GM12878 (cell line): Measurements from ENCODE around the gene SERHL2.

Experiments
- CBFB ChIP-seq: IDR thresholded peaks from 2 replicates; pipeline ENCODE4 v1.6.1; 2016; ENCODE audit warnings: antibody characterized with exemption, low read depth
- CTCF ChIP-seq, 3 experiments: IDR thresholded peaks in 2 of 3; conservative IDR thresholded peaks in 1 of 3; 2 replicates each; pipeline ENCODE4 v1.5.1; 2011; ENCODE audit warnings: low read depth in 3 of 3, low read length in 3 of 3, mild to moderate bottlenecking in 3 of 3, control low read depth in 2 of 3, moderate library complexity in 2 of 3, inconsistent platforms in 1 of 3, mixed read lengths in 1 of 3; ENCODE audit not compliant: control insufficient read depth in 2 of 3, insufficient read depth in 1 of 3; ENCODE audit errors: extremely low read depth in 1 of 3
- KAT2A ChIP-seq: conservative IDR thresholded peaks from 2 replicates; pipeline ENCODE4 v1.6.1; 2011; ENCODE audit warnings: low read depth, low read length; ENCODE audit not compliant: control insufficient read depth
- MTA3 ChIP-seq: IDR thresholded peaks from 2 replicates; pipeline ENCODE4 v1.6.1; 2012; ENCODE audit warnings: low read length, inconsistent platforms, borderline replicate concordance
- NFYA ChIP-seq: IDR thresholded peaks from 2 replicates; pipeline ENCODE4 v1.6.1; 2011; ENCODE audit warnings: low read depth, mild to moderate bottlenecking, low read length, improper control_type of control experiment, borderline replicate concordance
- USF2 ChIP-seq: IDR thresholded peaks from 2 replicates; pipeline ENCODE4 v1.6.1; 2011; ENCODE audit warnings: low read depth, low read length, improper control_type of control experiment, borderline replicate concordance
- ZBTB33 ChIP-seq: fragments of 450-650 bp; IDR thresholded peaks from 2 replicates; pipeline ENCODE4 v1.6.1; 2017; ENCODE audit warnings: mild to moderate bottlenecking

- no peak for TF ChIP-seq USF2
- TF ChIP-seq NFYA = no peak
- TF ChIP-seq MTA3 = no peak
- TF ChIP-seq CBFB = no peak
- TF ChIP-seq CTCF (IDR thresholded peaks at IDR 0.05 in 2 of 3, conservative IDR thresholded peaks at IDR 0.05 in 1 of 3; ENCODE audit: control insufficient read depth in 2 of 3, extremely low read depth in 1 of 3, insufficient read depth in 1 of 3, low read depth in 3 of 3, low read length in 3 of 3) = no peak
- TF ChIP-seq ZBTB33 = no peak
- TF ChIP-seq KAT2A = no peak
Observed at GRCh38 chr22:42608136-42608822, 54.5 kb downstream of the SERHL2 start.
